Measurements from ENCODE around the gene APBB1IP.

DNA sequence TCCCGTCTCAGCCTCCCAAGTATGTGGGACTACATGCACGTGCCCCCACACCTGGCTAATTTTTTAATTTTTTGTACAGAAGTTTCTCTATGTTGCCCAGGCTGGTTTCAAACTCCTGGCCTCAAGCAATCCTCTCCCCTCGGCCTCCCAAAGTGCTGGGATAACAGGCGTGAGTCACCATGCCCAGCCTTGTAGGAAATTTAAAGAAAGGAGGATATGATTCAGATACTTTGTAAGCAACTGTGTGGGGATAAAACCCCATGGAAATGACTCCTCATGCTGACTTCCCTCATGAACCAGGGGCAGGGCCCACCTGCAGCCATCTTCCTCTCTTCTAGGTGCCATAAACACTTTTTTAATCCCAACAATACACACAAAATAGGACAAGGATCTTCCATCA, 50.2 kb downstream of the APBB1IP start:
- no peak for TF ChIP-seq POLR2AphosphoS5 (IDR thresholded peaks at IDR 0.05)
- TF ChIP-seq, protein P1, sequence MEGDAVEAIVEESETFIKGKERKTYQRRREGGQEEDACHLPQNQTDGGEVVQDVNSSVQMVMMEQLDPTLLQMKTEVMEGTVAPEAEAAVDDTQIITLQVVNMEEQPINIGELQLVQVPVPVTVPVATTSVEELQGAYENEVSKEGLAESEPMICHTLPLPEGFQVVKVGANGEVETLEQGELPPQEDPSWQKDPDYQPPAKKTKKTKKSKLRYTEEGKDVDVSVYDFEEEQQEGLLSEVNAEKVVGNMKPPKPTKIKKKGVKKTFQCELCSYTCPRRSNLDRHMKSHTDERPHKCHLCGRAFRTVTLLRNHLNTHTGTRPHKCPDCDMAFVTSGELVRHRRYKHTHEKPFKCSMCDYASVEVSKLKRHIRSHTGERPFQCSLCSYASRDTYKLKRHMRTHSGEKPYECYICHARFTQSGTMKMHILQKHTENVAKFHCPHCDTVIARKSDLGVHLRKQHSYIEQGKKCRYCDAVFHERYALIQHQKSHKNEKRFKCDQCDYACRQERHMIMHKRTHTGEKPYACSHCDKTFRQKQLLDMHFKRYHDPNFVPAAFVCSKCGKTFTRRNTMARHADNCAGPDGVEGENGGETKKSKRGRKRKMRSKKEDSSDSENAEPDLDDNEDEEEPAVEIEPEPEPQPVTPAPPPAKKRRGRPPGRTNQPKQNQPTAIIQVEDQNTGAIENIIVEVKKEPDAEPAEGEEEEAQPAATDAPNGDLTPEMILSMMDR (IDR thresholded peaks at IDR 0.05): no peak
